SK-N-SH treated with all-trans-retinoic acid at 6 μM for 48 hours (cell line): ENCODE data around the gene PEX10.

Experiments used
- ATAC-seq: fragments of 200-7000 bp; cut with Tn5 transposase; 3 replicates; pipeline ENCODE4 v1.9.1; 2020; ENCODE audit warnings: mild to moderate bottlenecking, moderate library complexity
- ARNTL ChIP-seq: fragments of 450-650 bp; formaldehyde crosslinking; IDR thresholded peaks from 2 replicates; pipeline ENCODE4 v1.5.0; 2020; ENCODE audit warnings: low read depth, mild to moderate bottlenecking, moderate library complexity, borderline replicate concordance
- BACH2 ChIP-seq: fragments of 250-450 bp; sonication (Bioruptor Pico); IDR thresholded peaks from 2 replicates; pipeline ENCODE4 v1.9.0; 2021; ENCODE audit warnings: mild to moderate bottlenecking, borderline replicate concordance
- CSDC2 ChIP-seq: fragments of 250-450 bp; sonication (Bioruptor Pico); IDR thresholded peaks from 2 replicates; pipeline ENCODE4 v1.5.0; 2020; ENCODE audit warnings: mild to moderate bottlenecking, moderate library complexity
- CSRNP3 ChIP-seq: fragments of 250-450 bp; sonication (Bioruptor Pico); IDR thresholded peaks from 2 replicates; pipeline ENCODE4 v1.5.1; 2021; ENCODE audit warnings: mild to moderate bottlenecking, moderate library complexity
- ESRRG ChIP-seq: fragments of 250-450 bp; sonication (Bioruptor Pico); IDR thresholded peaks from 2 replicates; pipeline ENCODE4 v1.6.1; 2021; ENCODE audit warnings: mild to moderate bottlenecking
- GLIS3 ChIP-seq: fragments of 250-450 bp; sonication (Bioruptor Pico); IDR thresholded peaks from 2 replicates; pipeline ENCODE4 v1.5.0; 2020; ENCODE audit warnings: mild to moderate bottlenecking, moderate library complexity
- ISL1 ChIP-seq: fragments of 250-450 bp; sonication (Bioruptor Pico); IDR thresholded peaks from 2 replicates; pipeline ENCODE4 v2.1.2; 2022; ENCODE audit warnings: mild to moderate bottlenecking, moderate library complexity
- OSR1 ChIP-seq: fragments of 250-450 bp; sonication (Bioruptor Pico); IDR thresholded peaks from 2 replicates; pipeline ENCODE4 v1.8.0; 2022; ENCODE audit warnings: moderate library complexity, mild to moderate bottlenecking, inconsistent platforms
- PATZ1 ChIP-seq: fragments of 250-450 bp; sonication (Bioruptor Pico); IDR thresholded peaks from 2 replicates; pipeline ENCODE4 v1.8.0; 2020; ENCODE audit warnings: mild to moderate bottlenecking, moderate library complexity, borderline replicate concordance
- POU6F1 ChIP-seq: fragments of 250-450 bp; sonication (Bioruptor Pico); IDR thresholded peaks from 2 replicates; pipeline ENCODE4 v1.8.0; 2021; ENCODE audit warnings: low read depth, mild to moderate bottlenecking, moderate library complexity, borderline replicate concordance
- PPARA ChIP-seq: fragments of 250-450 bp; sonication (Bioruptor Pico); IDR thresholded peaks from 2 replicates; pipeline ENCODE4 v1.5.0; 2020; ENCODE audit warnings: mild to moderate bottlenecking, borderline replicate concordance
- RARB ChIP-seq: fragments of 250-450 bp; sonication (Bioruptor Pico); IDR thresholded peaks from 2 replicates; pipeline ENCODE4 v1.8.0; 2021; ENCODE audit warnings: mild to moderate bottlenecking, moderate library complexity
- SNAI2 ChIP-seq: fragments of 250-450 bp; sonication (Bioruptor Pico); IDR thresholded peaks from 2 replicates; pipeline ENCODE4 v1.5.0; 2020; ENCODE audit warnings: mild to moderate bottlenecking, moderate library complexity
- TCF4 ChIP-seq: fragments of 250-450 bp; sonication (Bioruptor Pico); IDR thresholded peaks from 2 replicates; pipeline ENCODE4 v1.8.0; 2021; ENCODE audit warnings: mild to moderate bottlenecking, moderate library complexity, borderline replicate concordance
- TOX ChIP-seq: fragments of 250-450 bp; sonication (Bioruptor Pico); IDR thresholded peaks from 2 replicates; pipeline ENCODE4 v1.8.0; 2021; ENCODE audit warnings: mild to moderate bottlenecking, moderate library complexity, borderline replicate concordance
- ZC3H10 ChIP-seq: fragments of 250-450 bp; sonication (Bioruptor Pico); IDR thresholded peaks from 2 replicates; pipeline ENCODE4 v1.5.1; 2021; ENCODE audit warnings: mild to moderate bottlenecking, moderate library complexity
- ZFP3 ChIP-seq: fragments of 250-450 bp; sonication (Bioruptor Pico); IDR thresholded peaks from 2 replicates; pipeline ENCODE4 v1.5.0; 2020; ENCODE audit warnings: mild to moderate bottlenecking, moderate library complexity
- ZFP30 ChIP-seq: fragments of 450-650 bp; formaldehyde crosslinking; IDR thresholded peaks from 2 replicates; pipeline ENCODE4 v1.5.0; 2022; ENCODE audit warnings: mild to moderate bottlenecking, moderate library complexity
- ZNF565 ChIP-seq: fragments of 450-650 bp; formaldehyde crosslinking; conservative IDR thresholded peaks from 2 replicates; pipeline ENCODE4 v1.5.0; 2020; ENCODE audit warnings: low read depth, mild to moderate bottlenecking, moderate library complexity
- ZNF70 ChIP-seq: fragments of 450-650 bp; formaldehyde crosslinking; IDR thresholded peaks from 2 replicates; pipeline ENCODE4 v1.5.0; 2020; ENCODE audit warnings: mild to moderate bottlenecking, moderate library complexity
- ZNF8 ChIP-seq: fragments of 450-650 bp; formaldehyde crosslinking; IDR thresholded peaks from 2 replicates; pipeline ENCODE4 v1.5.0; 2020; ENCODE audit warnings: mild to moderate bottlenecking, moderate library complexity
- TF ChIP-seq, protein P1 (sequence below): fragments of 250-450 bp; sonication (Bioruptor Pico); IDR thresholded peaks from 2 replicates; pipeline ENCODE4 v1.5.1; 2020; ENCODE audit warnings: low read depth, mild to moderate bottlenecking, moderate library complexity

Gene PEX10

DNA sequence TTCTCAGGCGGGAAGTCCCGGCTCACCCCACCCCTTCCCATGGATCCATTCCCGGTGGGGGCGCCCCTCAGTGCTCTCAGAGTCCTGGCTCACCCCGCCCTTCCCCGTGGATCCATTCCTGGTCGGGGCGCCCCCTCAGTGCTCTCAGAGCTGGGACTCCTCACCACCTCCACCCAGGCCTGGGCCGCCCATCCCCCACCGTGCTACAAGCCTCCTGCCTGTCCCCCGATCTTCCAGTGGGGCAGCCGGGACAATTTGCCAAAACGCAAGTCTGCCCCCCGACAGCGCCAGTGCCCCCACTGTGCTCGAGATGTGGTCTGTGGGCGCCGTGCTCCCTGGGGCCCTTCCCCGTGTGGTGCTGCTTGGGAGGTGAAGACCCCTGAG, 40.6 kb upstream of the PEX10 start:
- TF ChIP-seq ARNTL (CRISPR knock-in tag) = no peak
- no peak for TF ChIP-seq TCF4 (CRISPR knock-in tag)
- no peak for TF ChIP-seq ZFP30 (CRISPR knock-in tag)
- no peak for ATAC-seq

DNA sequence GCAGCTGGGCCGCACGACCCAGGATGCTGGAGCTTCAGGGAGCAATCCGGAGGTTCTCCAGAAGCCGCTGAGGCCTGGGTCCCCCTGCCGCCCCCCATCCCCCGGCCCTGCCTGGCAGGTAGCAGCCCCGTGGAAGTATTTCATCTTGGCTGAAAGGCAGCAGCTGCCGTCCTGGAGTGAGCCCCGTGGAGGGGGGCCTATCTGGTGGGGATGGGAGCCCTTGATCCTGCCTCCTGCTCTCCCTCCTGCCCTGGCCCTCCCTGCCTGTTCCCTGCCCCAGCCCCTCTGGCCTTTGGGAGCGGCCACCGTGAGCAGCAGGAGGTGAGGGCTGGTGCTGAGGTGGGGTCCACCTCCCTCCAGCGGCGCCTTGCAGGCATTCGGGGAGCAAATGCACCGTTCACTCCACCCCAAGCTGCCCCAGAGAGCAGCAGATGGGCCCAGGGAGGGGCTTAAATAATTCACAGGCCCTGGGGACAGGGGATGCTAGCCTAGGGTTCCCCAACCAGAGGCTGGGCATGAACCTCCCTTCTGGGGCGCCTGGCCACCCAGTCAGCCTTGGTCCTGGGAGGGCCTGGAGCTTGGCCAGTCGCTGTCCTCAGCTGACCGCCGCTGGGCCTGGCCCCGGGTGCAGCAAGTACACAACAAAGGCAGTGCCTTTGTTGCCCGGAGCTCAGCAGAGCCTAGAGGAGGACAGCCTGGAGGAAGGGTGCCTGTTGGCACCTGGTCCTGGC, 40.0 kb upstream of the PEX10 start:
- peak; percentile 13 for ATAC-seq
- TF ChIP-seq PATZ1 (no peak), ZNF70 (CRISPR knock-in tag) (no peak), TCF4 (CRISPR knock-in tag) (no peak), ARNTL (CRISPR knock-in tag) (no peak), OSR1 (CRISPR knock-in tag) (no peak), BACH2 (CRISPR knock-in tag) (no peak), ESRRG (CRISPR knock-in tag) (no peak), ZFP3 (CRISPR knock-in tag) (no peak), PPARA (CRISPR knock-in tag) (no peak), SNAI2 (CRISPR knock-in tag) (no peak), ISL1 (CRISPR knock-in tag) (no peak), CSRNP3 (CRISPR knock-in tag) (no peak), ZC3H10 (no peak), ZNF8 (no peak), TOX (CRISPR knock-in tag) (no peak)

GRCh38 chr1:2451741-2452140, 39.4 kb upstream of the PEX10 start:
- peak; percentile 83 for ATAC-seq
- TF ChIP-seq POU6F1 (CRISPR knock-in tag) = no peak
- TF ChIP-seq ARNTL (CRISPR knock-in tag) = no peak
- TF ChIP-seq ISL1 (CRISPR knock-in tag) = no peak
- no peak for TF ChIP-seq ZFP30 (CRISPR knock-in tag)
- no peak for TF ChIP-seq GLIS3
- no peak for TF ChIP-seq CSRNP3 (CRISPR knock-in tag)
- no peak for TF ChIP-seq ZNF8
- TF ChIP-seq SNAI2 (CRISPR knock-in tag) = no peak
- no peak for TF ChIP-seq PATZ1
- no peak for TF ChIP-seq PPARA (CRISPR knock-in tag)
- TF ChIP-seq TOX (CRISPR knock-in tag) = no peak
- TF ChIP-seq ZNF70 (CRISPR knock-in tag) = no peak
- no peak for TF ChIP-seq OSR1 (CRISPR knock-in tag)
- TF ChIP-seq RARB (CRISPR knock-in tag) = no peak
- TF ChIP-seq, protein P1, sequence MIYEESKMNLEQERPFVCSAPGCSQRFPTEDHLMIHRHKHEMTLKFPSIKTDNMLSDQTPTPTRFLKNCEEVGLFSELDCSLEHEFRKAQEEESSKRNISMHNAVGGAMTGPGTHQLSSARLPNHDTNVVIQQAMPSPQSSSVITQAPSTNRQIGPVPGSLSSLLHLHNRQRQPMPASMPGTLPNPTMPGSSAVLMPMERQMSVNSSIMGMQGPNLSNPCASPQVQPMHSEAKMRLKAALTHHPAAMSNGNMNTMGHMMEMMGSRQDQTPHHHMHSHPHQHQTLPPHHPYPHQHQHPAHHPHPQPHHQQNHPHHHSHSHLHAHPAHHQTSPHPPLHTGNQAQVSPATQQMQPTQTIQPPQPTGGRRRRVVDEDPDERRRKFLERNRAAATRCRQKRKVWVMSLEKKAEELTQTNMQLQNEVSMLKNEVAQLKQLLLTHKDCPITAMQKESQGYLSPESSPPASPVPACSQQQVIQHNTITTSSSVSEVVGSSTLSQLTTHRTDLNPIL (CRISPR knock-in tag) = no peak
- no peak for TF ChIP-seq ZC3H10
- TF ChIP-seq ZNF565 (CRISPR knock-in tag) = no peak
- TF ChIP-seq CSDC2 (CRISPR knock-in tag) = no peak
- TF ChIP-seq BACH2 (CRISPR knock-in tag) = no peak
